Erythroblast (primary cell): ENCODE data around the gene SEMA3F.

Experiments
- GATA1 ChIP-seq: IDR thresholded peaks from 2 replicates; pipeline ENCODE4 v1.6.1; 2011; ENCODE audit warnings: low read depth, mild to moderate bottlenecking, control low read depth, low read length, moderate library complexity
- POLR2A ChIP-seq: IDR thresholded peaks from 2 replicates; pipeline ENCODE4 v1.6.1; 2011; ENCODE audit warnings: mild to moderate bottlenecking, low read length

GRCh38 chr3:50211930-50212329 lies 56.8 kb downstream of the SEMA3F start:
- no peak for TF ChIP-seq POLR2A
- TF ChIP-seq GATA1, result no peak
